B cell (primary cell): ENCODE data around the gene MYCBP. TPM values are rescaled to one million over a fixed set of nuclear protein-coding genes. Genes with fewer than 3 reads are reported as not detected.

Experiments
- ATAC-seq: fragments of 200-7000 bp; cut with Tn5 transposase; one replicate; pipeline ENCODE4 v1.10.0; 2021; ENCODE audit warnings: low read depth, mild to moderate bottlenecking, moderate number of reproducible peaks, moderate library complexity
- CTCF ChIA-PET: fragments of 350-600 bp; sonication (Branson Sonifier 250); formaldehyde crosslinking; loops from one replicate; lab custom pipeline; 2021; ENCODE audit warnings: antibody characterized with exemption, inconsistent platforms; lab: Charles Lee
- POLR2A ChIA-PET: fragments of 350-600 bp; sonication (Branson Sonifier 250); formaldehyde crosslinking; loops from one replicate; lab custom pipeline; 2021; ENCODE audit warnings: antibody characterized with exemption; lab: Charles Lee
- DNase-seq: peaks from one replicate; pipeline ENCODE4 v3.0.0; 2013
- H2AFZ ChIP-seq: 2 replicates; pipeline ENCODE4 v1.6.1; 2012; ENCODE audit warnings: mild to moderate bottlenecking, low read depth, low read length; ENCODE audit not compliant: insufficient read depth, poor library complexity, severe bottlenecking
- H3K27ac ChIP-seq, 2 donors: 1 replicate in 1 of 2; 2 replicates in 1 of 2; pipeline ENCODE4 v1.5.1; 2012 to 2013; ENCODE audit warnings: low read length in 2 of 2, mild to moderate bottlenecking in 2 of 2, moderate library complexity in 1 of 2
- H3K27me3 ChIP-seq, 4 experiments: fragments of 200-600 bp in 1 of 4; sonication (generic) in 1 of 4; replicated peaks in 1 of 4; 1 replicate in 2 of 4; 2 replicates in 2 of 4; pipeline versions ENCODE4 v1.6.1 to v1.7.0; 2013 to 2016; ENCODE audit warnings: low read length in 3 of 4, mild to moderate bottlenecking in 2 of 4, mixed read lengths in 1 of 4, moderate library complexity in 1 of 4; ENCODE audit not compliant: insufficient read depth in 4 of 4, control insufficient read depth in 3 of 4; ENCODE audit errors: control extremely low read depth in 1 of 4
- H3K36me3 ChIP-seq, 2 experiments: replicated peaks in 1 of 2; 1 replicate in 1 of 2; 2 replicates in 1 of 2; pipeline versions ENCODE4 v1.6.1 to v1.7.1; 2013; ENCODE audit warnings: low read length in 1 of 2; ENCODE audit not compliant: insufficient read depth in 2 of 2, control insufficient read depth in 1 of 2; ENCODE audit errors: control extremely low read depth in 1 of 2, extremely low read depth in 1 of 2
- H3K4me1 ChIP-seq, 2 donors: fragments of 200-600 bp in 1 of 2; sonication (generic) in 1 of 2; 1 replicate in 1 of 2; 2 replicates in 1 of 2; pipeline versions ENCODE4 v1.5.1 to v1.6.1; 2013 to 2017; ENCODE audit warnings: low read length in 2 of 2; ENCODE audit not compliant: control insufficient read depth in 2 of 2, insufficient read depth in 2 of 2
- H3K4me2 ChIP-seq: replicated peaks from 2 replicates; pipeline ENCODE3; 2012; ENCODE audit warnings: mild to moderate bottlenecking, low read depth, low read length; ENCODE audit not compliant: poor library complexity, severe bottlenecking
- H3K4me3 ChIP-seq, 5 experiments: fragments of 200-600 bp in 1 of 5; sonication (generic) in 1 of 5; 1 replicate in 3 of 5; 2 replicates in 2 of 5; pipeline versions ENCODE4 v1.5.1 to v1.7.0; 2011 to 2016; ENCODE audit warnings: low read length in 4 of 5, mild to moderate bottlenecking in 4 of 5, low read depth in 2 of 5, control low read depth in 1 of 5, moderate library complexity in 1 of 5; ENCODE audit not compliant: insufficient read depth in 1 of 5; ENCODE audit errors: control extremely low read depth in 1 of 5, extremely low read depth in 1 of 5
- H3K79me2 ChIP-seq: fragments of 200-600 bp; sonication (generic); one replicate; pipeline ENCODE4 v1.6.0; 2016; ENCODE audit warnings: low read length; ENCODE audit not compliant: control insufficient read depth, insufficient read depth
- H3K9ac ChIP-seq: fragments of 200-600 bp; sonication (generic); 2 replicates; pipeline ENCODE4 v1.6.1; 2017; ENCODE audit warnings: mild to moderate bottlenecking, low read length, moderate library complexity
- H3K9me3 ChIP-seq, 3 donors: one replicate each; pipeline versions ENCODE4 v1.6.1 to v1.7.1; 2013; ENCODE audit warnings: low read length in 2 of 3; ENCODE audit not compliant: control insufficient read depth in 2 of 3, insufficient read depth in 1 of 3; ENCODE audit errors: control extremely low read depth in 1 of 3
- H4K20me1 ChIP-seq: 2 replicates; pipeline ENCODE4 v1.6.0; 2012; ENCODE audit warnings: mild to moderate bottlenecking, low read length; ENCODE audit not compliant: insufficient read depth, control insufficient read depth, poor library complexity, severe bottlenecking
- H3K27ac Mint-ChIP-seq: one replicate; pipeline ENCODE4 v1.8.0; 2021; ENCODE audit warnings: mixed read lengths
- H3K27me3 Mint-ChIP-seq: one replicate; pipeline ENCODE4 v1.8.0; 2021; ENCODE audit warnings: mixed read lengths
- H3K4me1 Mint-ChIP-seq: one replicate; pipeline ENCODE4 v1.8.0; 2021; ENCODE audit warnings: mixed read lengths
- H3K4me3 Mint-ChIP-seq: one replicate; pipeline ENCODE4 v1.8.0; 2021; ENCODE audit warnings: mixed read lengths
- H3K9me3 Mint-ChIP-seq: one replicate; pipeline ENCODE4 v1.8.0; 2022; ENCODE audit warnings: mixed read lengths; ENCODE audit not compliant: insufficient read depth
- CTCF ChIP-seq: fragments of 200-600 bp; IDR thresholded peaks from one replicate; pipeline ENCODE4 v1.8.0; 2022; ENCODE audit warnings: antibody characterized with exemption, mild to moderate bottlenecking
- EZH2 ChIP-seq: IDR thresholded peaks from 2 replicates; pipeline ENCODE4 v1.6.1; 2012; ENCODE audit warnings: borderline replicate concordance, low read depth, mild to moderate bottlenecking, moderate library complexity, low read length; ENCODE audit not compliant: insufficient read depth, poor library complexity, severe bottlenecking
- whole genome bisulfite sequencing: methylation state at CpG from one replicate; pipeline ENCODE4 v1.1.5; 2013; ENCODE audit warnings: missing lambda C conversion rate; ENCODE audit not compliant: insufficient coverage; 5-methylcytosine and 5-hydroxymethylcytosine counted together
- intact Hi-C: fragments of 100-400 bp; cut with micrococcal nuclease; formaldehyde crosslinking; loops from one replicate; pipeline ENCODE4 v1.10.0; 2022
- polyA plus RNA-seq: library from polyadenylated mRNA; depleted of rRNA; stranded (reverse); fragments of >200 nt; gene quantifications from 2 replicates; pipeline ENCODE4 v1.2.3, GENCODE V29; 2012
- total RNA-seq, 2 donors: library from RNA; stranded (reverse); fragments of 120-200 nt in 1 of 2; gene quantifications; 1 replicate in 1 of 2; 2 replicates in 1 of 2; pipeline versions ENCODE4 v1.2.3 to v1.2.4, GENCODE V29; 2013 to 2022

The MYCBP gene
- total and polyA plus RNA-seq, 2 donors (not counting 1 experiment from before 2014, with no cell fraction given) = 3.1 to 7.8 TPM

GRCh38 chr1:38888423-38889333 is 15.5 kb upstream of the MYCBP start:
- Histone ChIP-seq H3K36me3 (no peaks in the 10 kb centered on the region), H3K9me3 (no peaks in the 10 kb centered on the region), H3K9ac (no peak overlapping the region), H2AFZ (no peak overlapping the region), H3K79me2 (no peaks in the 10 kb centered on the region), H4K20me1 (no peaks in the 10 kb centered on the region), H3K4me2 (no peak overlapping the region), H3K27me3 (no peaks in the 10 kb centered on the region), H3K27ac (no peak overlapping the region), H3K4me3 (no peak overlapping the region), H3K4me1 (no peaks in the 10 kb centered on the region)
- Mint-ChIP-seq H3K27me3 (no peaks in the 10 kb centered on the region), H3K27ac (no peak overlapping the region), H3K4me3 (no peak overlapping the region), H3K9me3 (no peaks in the 10 kb centered on the region), H3K4me1 (no peaks in the 10 kb centered on the region)
- TF ChIP-seq EZH2 = no peak
- TF ChIP-seq CTCF = no peak
- no peak for ATAC-seq
- intact Hi-C loops = no loop called here
- no peak for DNase-seq
- POLR2A ChIA-PET = no interaction called here
- 92% methylated on average over 9 of the region's 9 CpGs for WGBS
- CTCF ChIA-PET = interaction anchor here (0.6 kb wide), 1 partner anchor 52 kb away, joined by 3 read pairs; no protein-coding TSS in a partner anchor

- H3K27me3 ChIP-seq = no peaks in the 10 kb centered on the region
- ChIA-PET POLR2A (no interaction called here), CTCF (no interaction called here)
- Mint-ChIP-seq H3K27me3 (no peaks in the 10 kb centered on the region), H3K4me1 (no peaks in the 10 kb centered on the region), H3K9me3 (no peaks in the 10 kb centered on the region), H3K27ac (no peak overlapping the region), H3K4me3 (no peak overlapping the region)
- intact Hi-C loops = no loop called here
- no peaks in the 10 kb centered on the region for H4K20me1 ChIP-seq
- H3K36me3 ChIP-seq = no peaks in the 10 kb centered on the region
- TF ChIP-seq EZH2 (no peak), CTCF (no peak)
- WGBS = 100% methylated on average over 1 of the region's 2 CpGs
- H3K4me3 ChIP-seq = no peak overlapping the region
- H3K27ac ChIP-seq = no peak overlapping the region
- no peaks in the 10 kb centered on the region for H3K9me3 ChIP-seq
- H2AFZ ChIP-seq = no peak overlapping the region
- no peak overlapping the region for H3K9ac ChIP-seq
- ATAC-seq (no peak), DNase-seq (no peak)
- H3K79me2 ChIP-seq = no peaks in the 10 kb centered on the region
- no peak overlapping the region for H3K4me2 ChIP-seq
- no peaks in the 10 kb centered on the region for H3K4me1 ChIP-seq
Measured at GRCh38 chr1:38885092-38885491, 11.9 kb upstream of the MYCBP start.
